Thymus (tissue), 11 donors: ENCODE data around the gene GHRL. TPM values are rescaled to one million over a fixed set of nuclear protein-coding genes. Genes with fewer than 3 reads are reported as not detected.

ENCODE experiments used
- DNase-seq, 9 donors: peaks; one replicate each; pipeline ENCODE4 v3.0.0-alpha.2; 2013; ENCODE audit warnings: low spot score in 9 of 9, low read depth in 6 of 9, missing footprints in 1 of 9
- H3K27ac ChIP-seq, 2 donors: one replicate each; pipeline ENCODE4 v1.5.1; 2013; ENCODE audit warnings: control low read depth in 1 of 2, low read depth in 1 of 2, low read length in 1 of 2, mild to moderate bottlenecking in 1 of 2, moderate library complexity in 1 of 2
- H3K27me3 ChIP-seq, 2 donors: one replicate each; pipeline ENCODE4 v1.5.1; 2013; ENCODE audit warnings: low read length in 1 of 2; ENCODE audit not compliant: control insufficient read depth in 2 of 2, insufficient read depth in 1 of 2
- H3K36me3 ChIP-seq, 2 donors: one replicate each; pipeline ENCODE4 v1.5.1; 2013; ENCODE audit warnings: low read length in 1 of 2, mild to moderate bottlenecking in 1 of 2, moderate library complexity in 1 of 2; ENCODE audit not compliant: control insufficient read depth in 2 of 2, insufficient read depth in 2 of 2
- H3K4me1 ChIP-seq, 2 donors: one replicate each; pipeline ENCODE4 v1.5.1; 2013; ENCODE audit warnings: low read length in 2 of 2; ENCODE audit not compliant: control insufficient read depth in 2 of 2, insufficient read depth in 2 of 2
- H3K4me3 ChIP-seq, 2 donors: one replicate each; pipeline ENCODE4 v1.5.1; 2013; ENCODE audit warnings: low read length in 2 of 2, control low read depth in 1 of 2, mild to moderate bottlenecking in 1 of 2
- H3K9me3 ChIP-seq, 2 donors: one replicate each; pipeline ENCODE4 v1.5.1; 2013; ENCODE audit warnings: low read length in 1 of 2, mild to moderate bottlenecking in 1 of 2; ENCODE audit not compliant: control insufficient read depth in 2 of 2, insufficient read depth in 1 of 2
- WGBS: extraction: QIAGEN DNeasy Blood & Tissue Kit; methylation state at CpG from one replicate; pipeline ENCODE4 v1.1.7; 2013; 5-methylcytosine and 5-hydroxymethylcytosine counted together
- polyA plus RNA-seq: library from polyadenylated mRNA; stranded (reverse); fragments of 200-250 nt; gene quantifications from one replicate; pipeline ENCODE4 v1.2.3, GENCODE V29; 2013
- total RNA-seq: library from RNA; stranded (reverse); fragments of 120-200 nt; gene quantifications from one replicate; pipeline ENCODE4 v1.2.4, GENCODE V29; 2013
- donor health status: healthy.

The GHRL gene
- total and polyA plus RNA-seq, 2 donors = 2.4 to 3.7 TPM

DNA sequence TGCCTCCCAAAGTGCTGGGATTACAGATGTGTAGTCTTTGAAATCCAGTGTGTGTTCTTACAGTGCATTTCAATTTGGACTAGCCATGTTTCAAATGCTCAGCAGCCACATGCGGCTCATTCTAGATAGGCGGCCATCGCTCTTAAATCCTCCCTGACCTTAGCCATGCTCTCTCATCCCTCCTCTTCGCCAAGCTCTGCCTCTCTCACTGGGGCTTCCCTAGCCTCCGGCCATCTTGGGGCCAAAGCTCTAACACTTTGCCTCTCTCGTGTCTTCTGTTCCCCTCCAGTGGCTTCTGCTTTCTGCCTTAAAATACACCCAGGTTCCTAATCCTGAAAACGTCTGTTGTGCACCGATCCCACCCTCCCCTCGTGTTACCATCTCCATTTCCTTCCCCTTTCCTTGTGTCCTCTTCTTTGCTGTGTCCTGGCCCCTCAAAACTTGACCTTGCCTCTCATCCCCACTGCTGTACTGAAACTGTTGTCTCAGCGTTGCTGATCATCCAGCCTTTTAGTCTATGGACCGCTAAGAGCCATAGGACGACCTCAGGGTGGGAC is 1.4 kb upstream of the GHRL start:
- Histone ChIP-seq H3K27ac (no peak overlapping the region), H3K4me1 (peaks cover 0 to 17% of the 10 kb centered on the region in 2 donors), H3K4me3 (no peak overlapping the region), H3K36me3 (peaks cover 12 to 29% of the 10 kb centered on the region in 2 donors), H3K9me3 (no peaks in the 10 kb centered on the region), H3K27me3 (no peaks in the 10 kb centered on the region)
- no peak for DNase-seq
- 88% methylated on average over 12 of the region's 12 CpGs for WGBS

DNA sequence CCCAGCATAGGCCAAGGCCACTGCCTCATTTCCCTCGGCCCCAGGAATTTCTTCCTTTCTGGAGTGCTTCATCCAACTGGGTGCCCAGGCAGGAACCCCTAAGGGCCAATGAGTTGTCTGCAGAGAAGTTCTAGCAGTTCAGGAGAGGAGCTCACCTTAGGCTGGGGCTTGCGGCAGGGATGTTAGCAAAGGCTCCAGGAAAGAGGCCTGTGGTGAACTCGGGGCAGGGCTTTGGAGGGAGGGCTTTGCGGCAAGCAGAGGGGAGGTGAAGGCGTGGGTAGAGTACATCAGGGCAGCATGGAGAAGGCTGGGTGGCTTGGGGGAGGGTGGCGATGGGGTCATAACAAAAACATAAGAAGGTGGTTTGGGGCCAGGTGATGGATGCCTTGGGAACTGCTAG is 1.1 kb downstream of the GHRL start:
- 90% methylated on average over 6 of the region's 6 CpGs for WGBS
- Histone ChIP-seq H3K4me3 (no peak overlapping the region), H3K27ac (no peak overlapping the region), H3K27me3 (no peaks in the 10 kb centered on the region), H3K4me1 (peaks cover 0 to 17% of the 10 kb centered on the region in 2 donors), H3K36me3 (peaks cover 24 to 46% of the 10 kb centered on the region in 2 donors), H3K9me3 (no peaks in the 10 kb centered on the region)
- DNase-seq = no peak

DNA sequence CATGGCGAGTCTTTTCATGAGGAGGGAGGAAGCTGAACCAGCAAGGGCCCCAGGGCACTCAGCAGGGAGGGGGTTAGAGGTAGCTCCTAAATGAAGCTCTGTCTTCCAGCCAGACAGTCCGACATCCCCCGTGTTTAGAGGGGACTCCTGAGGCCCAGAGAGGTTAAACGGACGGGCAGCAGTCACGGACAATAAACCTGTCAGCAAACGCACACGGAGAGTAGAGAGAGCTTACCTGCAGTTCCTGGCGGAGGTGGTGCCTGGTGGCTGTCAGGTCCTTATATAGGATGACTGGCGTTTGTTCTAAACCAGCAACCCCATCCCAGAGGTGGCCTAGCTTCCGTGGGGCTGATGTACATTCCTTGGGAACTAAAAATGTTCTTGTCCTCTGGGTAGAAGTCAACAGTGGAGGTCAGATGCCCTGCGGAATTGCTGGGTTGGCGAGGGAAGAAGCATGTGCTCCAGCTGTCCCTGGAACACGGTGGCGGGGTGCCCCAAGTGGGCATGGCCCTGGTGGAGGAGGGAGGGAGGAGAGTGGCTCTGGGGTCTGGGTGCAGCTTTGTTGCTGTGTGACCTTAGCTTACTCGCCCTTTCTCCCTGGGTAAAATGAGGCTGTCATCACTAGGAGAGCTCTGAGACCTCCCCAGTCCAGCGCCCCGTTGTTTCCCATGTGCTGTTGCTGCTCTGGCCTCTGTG is 2.1 kb downstream of the GHRL start:
- Histone ChIP-seq H3K9me3 (no peaks in the 10 kb centered on the region), H3K4me1 (peaks cover 0 to 21% of the 10 kb centered on the region in 2 donors), H3K36me3 (peaks cover 28 to 53% of the 10 kb centered on the region in 2 donors), H3K4me3 (no peak overlapping the region), H3K27me3 (no peaks in the 10 kb centered on the region), H3K27ac (no peak overlapping the region)
- DNase-seq = no peak
- WGBS = 96% methylated on average over 18 of the region's 18 CpGs

DNA sequence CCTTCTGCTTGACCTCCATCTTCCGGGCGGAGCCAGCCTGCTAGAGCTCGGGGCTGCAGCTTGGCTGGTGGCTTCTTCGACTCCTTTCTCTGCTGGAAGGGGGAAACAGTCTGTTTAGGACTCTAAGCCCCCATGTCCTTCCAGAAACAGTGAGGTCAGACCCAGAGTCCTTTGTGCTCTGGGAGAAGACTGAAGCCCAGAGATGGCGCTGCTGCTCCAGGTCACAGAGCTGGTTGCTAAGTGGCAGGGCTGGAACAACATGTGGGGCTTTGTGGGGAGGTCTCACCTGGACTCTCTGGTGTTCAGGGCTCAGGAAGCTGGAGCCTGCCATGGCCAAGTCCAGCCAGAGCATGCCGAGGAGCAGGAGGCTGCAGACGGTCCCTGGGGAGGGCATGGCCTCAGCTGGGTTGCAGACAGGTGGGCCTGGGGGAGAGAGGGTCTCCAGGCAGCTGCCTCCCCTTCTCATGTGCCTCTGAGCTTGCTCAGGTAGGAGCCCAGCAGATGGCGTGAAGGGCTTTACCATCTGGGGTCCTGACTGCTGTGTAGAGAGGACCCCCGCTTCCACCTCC is 2.9 kb downstream of the GHRL start:
- H3K4me1 ChIP-seq = peaks cover 0 to 21% of the 10 kb centered on the region in 2 donors
- no peaks in the 10 kb centered on the region for H3K27me3 ChIP-seq
- peaks cover 29 to 59% of the 10 kb centered on the region in 2 donors for H3K36me3 ChIP-seq
- no peak overlapping the region for H3K4me3 ChIP-seq
- no peak overlapping the region for H3K27ac ChIP-seq
- WGBS = 98% methylated on average over 9 of the region's 9 CpGs
- H3K9me3 ChIP-seq = no peaks in the 10 kb centered on the region
- DNase-seq = no peak

- Histone ChIP-seq H3K36me3 (peaks cover 29 to 64% of the 10 kb centered on the region in 2 donors), H3K9me3 (no peaks in the 10 kb centered on the region), H3K27me3 (no peaks in the 10 kb centered on the region), H3K4me1 (peaks cover 0 to 25% of the 10 kb centered on the region in 2 donors), H3K4me3 (no peak overlapping the region), H3K27ac (no peak overlapping the region)
- DNase-seq = no peak
- 96% methylated on average over 9 of the region's 9 CpGs for WGBS
These were observed 3.7 kb downstream of the GHRL start for GRCh38 chr3:10289077-10289476.

DNA sequence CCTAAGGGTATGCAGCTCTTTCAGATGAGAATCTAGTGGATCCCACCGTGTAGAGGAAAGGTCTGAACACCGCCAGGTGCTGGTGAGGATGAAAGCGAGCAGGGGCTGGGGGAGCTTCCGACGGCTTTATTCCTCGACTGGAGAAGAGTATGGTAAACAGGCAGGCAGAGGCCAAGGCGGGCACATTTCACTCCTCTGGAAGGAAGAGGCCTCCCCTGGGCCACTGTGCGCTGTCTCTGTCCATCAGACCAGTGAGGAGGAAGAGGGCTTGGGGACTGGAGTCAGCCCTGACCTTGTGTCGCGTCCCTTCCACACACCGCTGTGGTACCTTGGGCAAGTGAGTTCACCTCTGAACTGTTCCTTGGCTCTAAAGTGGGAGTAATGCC is 4.2 kb downstream of the GHRL start:
- no peaks in the 10 kb centered on the region for H3K27me3 ChIP-seq
- H3K9me3 ChIP-seq = no peaks in the 10 kb centered on the region
- H3K4me3 ChIP-seq = no peak overlapping the region
- H3K4me1 ChIP-seq = peaks cover 0 to 30% of the 10 kb centered on the region in 2 donors
- no peak for DNase-seq
- no peak overlapping the region for H3K27ac ChIP-seq
- peaks cover 33 to 69% of the 10 kb centered on the region in 2 donors for H3K36me3 ChIP-seq
- WGBS = 98% methylated on average over 11 of the region's 11 CpGs

DNA sequence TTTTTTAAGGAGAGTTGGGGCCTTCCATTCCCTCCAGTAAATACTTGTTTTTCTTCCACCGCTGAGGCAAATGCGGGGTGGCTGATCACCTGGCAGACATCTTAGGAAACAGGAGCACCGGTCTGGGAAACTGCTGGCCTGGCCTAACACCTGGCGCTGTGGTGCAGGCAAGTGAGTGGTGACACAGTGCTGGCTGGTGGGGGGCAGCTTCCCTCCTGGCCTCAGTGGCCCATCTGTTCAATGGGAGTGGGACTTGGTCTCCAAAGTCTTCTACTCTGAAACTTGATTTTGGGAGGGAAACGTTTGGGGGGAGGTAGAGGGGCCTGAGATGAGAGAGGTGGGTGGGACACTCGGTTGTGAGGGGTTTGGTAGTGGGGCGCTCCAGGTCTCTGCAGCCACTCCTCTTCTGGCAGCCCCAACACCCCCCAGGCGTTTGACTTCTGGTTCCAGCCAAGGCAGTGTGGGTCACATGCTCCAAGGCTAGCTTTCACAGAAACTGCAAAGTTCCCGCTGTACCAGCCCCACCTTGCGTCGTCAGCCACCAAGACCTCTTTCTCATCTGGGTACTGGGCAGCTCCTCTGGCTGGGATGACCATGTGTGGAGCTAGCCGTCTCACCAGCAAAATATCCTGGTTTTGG is 4.7 kb downstream of the GHRL start:
- H3K36me3 ChIP-seq = peaks cover 38 to 72% of the 10 kb centered on the region in 2 donors
- H3K27ac ChIP-seq = no peak overlapping the region
- H3K27me3 ChIP-seq = no peaks in the 10 kb centered on the region
- 98% methylated on average over 12 of the region's 12 CpGs for WGBS
- no peak overlapping the region for H3K4me3 ChIP-seq
- H3K4me1 ChIP-seq = peaks cover 0 to 28% of the 10 kb centered on the region in 2 donors
- H3K9me3 ChIP-seq = no peaks in the 10 kb centered on the region
- DNase-seq = no peak

GRCh38 chr3:10286596-10287295 is 6.0 kb downstream of the GHRL start:
- Histone ChIP-seq H3K27me3 (no peaks in the 10 kb centered on the region), H3K4me3 (no peak overlapping the region), H3K4me1 (peaks cover 0 to 18% of the 10 kb centered on the region in 2 donors), H3K27ac (no peak overlapping the region), H3K9me3 (no peaks in the 10 kb centered on the region), H3K36me3 (peaks cover 46 to 79% of the 10 kb centered on the region in 2 donors)
- WGBS = 94% methylated on average over 2 of the region's 2 CpGs
- DNase-seq = peak in 6 of 9 donors; percentile 26 to 73 (median 42)
